SK-N-SH (cell line): ENCODE results near the gene LRRN4.

Source experiments
- CTCF ChIP-seq: fragments of 200-600 bp; sonication (generic); IDR thresholded peaks from 2 replicates; pipeline ENCODE4 v1.6.1; 2017; ENCODE audit warnings: antibody characterized with exemption, mild to moderate bottlenecking, moderate library complexity
- EP300 ChIP-seq, 2 experiments: IDR thresholded peaks; 2 replicates each; pipeline versions ENCODE4 v1.4.0 to v1.6.1; 2012; ENCODE audit warnings: borderline replicate concordance in 1 of 2, low read depth in 1 of 2, low read length in 1 of 2
- FOXJ3 ChIP-seq: sonication (generic); formaldehyde crosslinking; IDR thresholded peaks from 2 replicates; pipeline ENCODE4 v1.5.1; 2020; ENCODE audit warnings: mild to moderate bottlenecking, missing genetic modification reagents
- MAX ChIP-seq: IDR thresholded peaks from 2 replicates; pipeline ENCODE4 v1.4.0; 2012; ENCODE audit warnings: low read depth
- RFX5 ChIP-seq: IDR thresholded peaks from 2 replicates; pipeline ENCODE4 v1.6.1; 2012; ENCODE audit warnings: mild to moderate bottlenecking, improper control_type of control experiment, low read length
- TF ChIP-seq, protein P1 (sequence below): IDR thresholded peaks from 2 replicates; pipeline ENCODE4 v1.6.1; 2012; ENCODE audit warnings: mild to moderate bottlenecking, low read depth, low read length, moderate library complexity

DNA sequence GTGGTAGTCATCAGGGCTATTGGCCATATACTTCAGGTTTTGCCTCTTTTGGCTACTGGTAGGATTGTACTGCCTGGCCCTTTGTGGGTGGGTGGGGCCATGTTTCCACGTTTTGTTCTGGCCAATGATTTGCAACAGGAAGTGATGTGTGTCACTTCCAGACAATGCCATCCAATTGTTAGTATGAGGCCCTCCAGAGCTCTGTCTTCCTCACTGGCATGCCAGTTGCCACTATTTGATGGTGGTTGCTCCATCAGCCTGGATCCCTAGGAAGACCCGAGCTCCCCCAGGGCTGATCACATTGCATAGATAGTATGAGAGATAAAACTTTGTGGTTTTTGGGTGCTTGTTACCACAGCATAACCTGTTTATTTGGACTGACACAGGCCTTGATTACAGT lies 7.7 kb upstream of the LRRN4 start:
- TF ChIP-seq CTCF (no peak), EP300 (IDR thresholded peaks at IDR 0.05; ENCODE audit: borderline replicate concordance in 1 of 2, low read depth in 1 of 2, low read length in 1 of 2) (no peak), MAX (no peak), RFX5 (no peak), FOXJ3 (no peak)
- TF ChIP-seq, protein P1, sequence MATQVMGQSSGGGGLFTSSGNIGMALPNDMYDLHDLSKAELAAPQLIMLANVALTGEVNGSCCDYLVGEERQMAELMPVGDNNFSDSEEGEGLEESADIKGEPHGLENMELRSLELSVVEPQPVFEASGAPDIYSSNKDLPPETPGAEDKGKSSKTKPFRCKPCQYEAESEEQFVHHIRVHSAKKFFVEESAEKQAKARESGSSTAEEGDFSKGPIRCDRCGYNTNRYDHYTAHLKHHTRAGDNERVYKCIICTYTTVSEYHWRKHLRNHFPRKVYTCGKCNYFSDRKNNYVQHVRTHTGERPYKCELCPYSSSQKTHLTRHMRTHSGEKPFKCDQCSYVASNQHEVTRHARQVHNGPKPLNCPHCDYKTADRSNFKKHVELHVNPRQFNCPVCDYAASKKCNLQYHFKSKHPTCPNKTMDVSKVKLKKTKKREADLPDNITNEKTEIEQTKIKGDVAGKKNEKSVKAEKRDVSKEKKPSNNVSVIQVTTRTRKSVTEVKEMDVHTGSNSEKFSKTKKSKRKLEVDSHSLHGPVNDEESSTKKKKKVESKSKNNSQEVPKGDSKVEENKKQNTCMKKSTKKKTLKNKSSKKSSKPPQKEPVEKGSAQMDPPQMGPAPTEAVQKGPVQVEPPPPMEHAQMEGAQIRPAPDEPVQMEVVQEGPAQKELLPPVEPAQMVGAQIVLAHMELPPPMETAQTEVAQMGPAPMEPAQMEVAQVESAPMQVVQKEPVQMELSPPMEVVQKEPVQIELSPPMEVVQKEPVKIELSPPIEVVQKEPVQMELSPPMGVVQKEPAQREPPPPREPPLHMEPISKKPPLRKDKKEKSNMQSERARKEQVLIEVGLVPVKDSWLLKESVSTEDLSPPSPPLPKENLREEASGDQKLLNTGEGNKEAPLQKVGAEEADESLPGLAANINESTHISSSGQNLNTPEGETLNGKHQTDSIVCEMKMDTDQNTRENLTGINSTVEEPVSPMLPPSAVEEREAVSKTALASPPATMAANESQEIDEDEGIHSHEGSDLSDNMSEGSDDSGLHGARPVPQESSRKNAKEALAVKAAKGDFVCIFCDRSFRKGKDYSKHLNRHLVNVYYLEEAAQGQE: no peak
